A673 (cell line): ENCODE data around the gene NOC3L.

ENCODE experiments used
- EZH2 ChIP-seq: fragments of 200-600 bp; sonication (generic); IDR thresholded peaks from 2 replicates; pipeline ENCODE4 v1.6.1; 2017; ENCODE audit warnings: borderline replicate concordance, low read depth, mild to moderate bottlenecking, mixed read lengths, antibody characterized with exemption, low read length; ENCODE audit not compliant: poor library complexity, severe bottlenecking
- TF ChIP-seq, protein P1 (sequence below): fragments of 300-800, 200-600 bp; sonication (generic); conservative IDR thresholded peaks from 2 replicates; pipeline ENCODE4 v1.5.1; 2017; ENCODE audit warnings: low read depth, mild to moderate bottlenecking, antibody characterized with exemption, low read length, moderate library complexity, mixed read lengths

DNA sequence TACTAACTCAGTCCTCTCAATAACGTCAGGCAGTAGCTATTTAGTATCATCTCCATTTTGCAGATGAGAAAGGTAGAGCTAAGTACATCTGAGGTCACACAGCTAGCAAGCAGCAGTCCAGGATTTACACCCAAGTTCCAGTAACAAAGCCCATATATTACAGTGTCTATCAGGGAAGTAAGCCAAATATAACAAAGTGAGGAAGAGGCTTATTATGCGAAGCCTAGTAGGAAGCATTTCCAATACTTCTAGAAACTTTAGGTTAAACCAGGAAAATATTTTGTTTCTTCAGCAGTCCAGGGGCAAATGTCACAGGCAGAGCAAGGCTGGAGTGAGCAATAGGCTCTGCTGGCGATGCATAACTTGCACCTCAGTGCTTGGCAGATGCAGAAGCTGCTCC, 53.9 kb downstream of the NOC3L start:
- TF ChIP-seq, protein P1, sequence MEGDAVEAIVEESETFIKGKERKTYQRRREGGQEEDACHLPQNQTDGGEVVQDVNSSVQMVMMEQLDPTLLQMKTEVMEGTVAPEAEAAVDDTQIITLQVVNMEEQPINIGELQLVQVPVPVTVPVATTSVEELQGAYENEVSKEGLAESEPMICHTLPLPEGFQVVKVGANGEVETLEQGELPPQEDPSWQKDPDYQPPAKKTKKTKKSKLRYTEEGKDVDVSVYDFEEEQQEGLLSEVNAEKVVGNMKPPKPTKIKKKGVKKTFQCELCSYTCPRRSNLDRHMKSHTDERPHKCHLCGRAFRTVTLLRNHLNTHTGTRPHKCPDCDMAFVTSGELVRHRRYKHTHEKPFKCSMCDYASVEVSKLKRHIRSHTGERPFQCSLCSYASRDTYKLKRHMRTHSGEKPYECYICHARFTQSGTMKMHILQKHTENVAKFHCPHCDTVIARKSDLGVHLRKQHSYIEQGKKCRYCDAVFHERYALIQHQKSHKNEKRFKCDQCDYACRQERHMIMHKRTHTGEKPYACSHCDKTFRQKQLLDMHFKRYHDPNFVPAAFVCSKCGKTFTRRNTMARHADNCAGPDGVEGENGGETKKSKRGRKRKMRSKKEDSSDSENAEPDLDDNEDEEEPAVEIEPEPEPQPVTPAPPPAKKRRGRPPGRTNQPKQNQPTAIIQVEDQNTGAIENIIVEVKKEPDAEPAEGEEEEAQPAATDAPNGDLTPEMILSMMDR = no peak
- TF ChIP-seq EZH2 = no peak
